ENCODE results near the gene TMEM87A.

Gene TMEM87A

DNA sequence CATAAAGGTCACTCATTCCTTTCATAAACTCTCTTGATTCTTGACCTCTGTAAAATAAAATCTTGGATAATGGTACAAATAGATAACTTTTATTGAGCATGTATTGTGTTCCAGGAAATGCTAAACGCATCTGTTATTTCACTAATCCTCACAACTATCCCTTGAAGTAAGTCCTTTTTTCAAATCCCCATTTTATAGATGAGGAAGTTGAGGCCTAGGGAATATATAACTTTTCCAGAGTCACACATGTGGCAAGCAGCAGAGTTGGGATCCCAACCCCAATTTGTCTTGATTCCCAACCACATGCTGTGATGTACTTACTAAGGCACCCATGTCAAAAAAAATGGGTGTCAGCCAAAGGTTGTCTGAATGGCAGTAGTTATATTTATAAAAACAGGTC is 71.4 kb downstream of the TMEM87A start:
- no peak for DNase-seq

DNA sequence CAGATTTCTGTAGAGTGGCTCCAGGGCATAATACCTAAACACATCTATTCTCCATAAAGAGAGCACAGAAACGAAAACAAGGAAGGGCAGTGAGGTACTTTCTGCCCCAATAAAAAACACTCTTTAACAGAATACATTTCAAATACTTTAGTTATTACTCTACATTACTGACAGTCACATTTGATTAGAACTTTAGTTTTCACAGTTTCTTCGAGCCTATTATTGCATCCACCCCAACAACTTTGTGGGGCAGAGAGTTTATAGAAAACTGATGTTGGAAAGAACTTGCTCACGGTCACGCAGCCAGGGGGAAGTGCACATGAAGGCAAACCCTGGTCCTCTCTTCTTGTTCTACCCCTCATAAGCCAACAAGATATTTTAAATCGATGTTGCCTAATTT is 74.1 kb downstream of the TMEM87A start:
- no peak for DNase-seq

DNA sequence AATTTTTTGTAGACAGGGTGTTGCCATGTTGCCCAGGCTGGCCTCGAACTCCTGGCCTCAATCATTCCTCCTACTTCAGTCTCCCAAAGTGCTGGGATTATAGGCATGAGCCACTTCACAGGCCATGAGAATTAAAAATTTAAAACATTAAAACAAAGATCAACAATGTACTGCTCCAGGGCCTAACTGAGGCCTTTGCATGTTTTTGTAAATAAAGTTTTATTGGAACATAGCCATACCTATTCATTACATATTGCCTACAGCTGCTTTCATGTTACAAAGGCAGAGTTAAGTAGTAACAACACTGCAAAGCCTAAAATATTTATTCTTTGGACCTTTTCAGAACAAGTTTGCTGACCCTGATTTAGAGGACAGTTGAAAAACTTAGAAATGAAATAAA is 74.7 kb downstream of the TMEM87A start:
- DNase-seq, result no peak

- DNase-seq, result no peak
Measured at GRCh38 chr15:42194513-42194912, 78.7 kb downstream of the TMEM87A start.

- DNase-seq, result no peak
Measured at GRCh38 chr15:42193383-42193782, 79.8 kb downstream of the TMEM87A start.

DNA sequence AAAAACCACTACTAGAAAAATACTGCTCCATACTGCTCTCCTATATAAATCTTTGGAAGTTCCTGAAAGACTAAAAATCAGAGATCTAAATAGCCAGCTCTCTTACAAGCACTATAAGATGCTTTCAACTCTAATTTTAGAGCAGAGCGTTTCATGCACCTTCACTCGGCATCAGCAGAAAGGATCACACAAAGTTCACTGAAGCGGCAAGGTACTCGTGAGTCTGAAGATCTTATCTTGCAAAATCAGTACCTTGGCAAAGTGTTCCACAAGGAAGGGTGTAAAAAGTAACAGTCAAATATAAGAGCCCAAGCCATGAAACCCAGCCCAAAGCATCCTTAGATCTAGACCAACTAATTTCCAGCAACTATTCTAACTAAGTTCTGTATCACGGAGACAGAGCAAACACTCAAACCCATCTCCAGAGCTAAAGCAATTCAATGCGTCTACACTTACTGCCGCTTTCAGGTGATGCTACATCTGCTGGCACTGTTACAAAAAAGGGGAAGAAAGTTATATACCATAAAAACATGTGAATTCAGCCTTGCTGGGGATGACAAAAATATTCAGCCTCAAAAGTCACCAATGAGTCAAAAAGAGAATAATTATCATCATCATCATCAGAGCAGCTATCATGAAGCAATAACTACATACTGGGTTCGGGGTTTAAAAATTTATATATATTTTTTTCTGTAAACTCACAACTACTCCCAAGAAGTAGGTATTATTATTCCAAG is 81.5 kb downstream of the TMEM87A start:
- no peak for DNase-seq

GRCh38 chr15:42190370-42190769 is 82.9 kb downstream of the TMEM87A start:
- no peak for DNase-seq

GRCh38 chr15:42185801-42186200 is 87.4 kb downstream of the TMEM87A start:
- DNase-seq, result no peak

DNA sequence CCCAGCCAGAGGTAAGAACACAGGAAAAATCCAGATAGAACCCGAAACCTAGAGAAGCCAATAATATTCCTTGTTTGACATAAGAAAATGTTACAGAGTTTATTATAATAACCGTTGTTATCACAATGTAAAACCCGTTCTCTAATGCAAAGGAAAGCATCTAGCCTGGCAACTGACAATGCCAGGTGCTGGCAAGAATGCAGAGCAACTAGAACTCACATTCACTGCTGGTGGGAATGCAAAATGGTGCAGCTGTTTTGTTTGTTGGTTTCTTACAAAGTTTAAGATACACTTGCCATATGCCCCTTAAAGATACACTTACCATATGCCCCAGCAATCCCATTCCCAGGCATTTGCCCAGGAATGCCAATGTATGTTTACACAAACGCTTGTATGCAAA is 88.5 kb downstream of the TMEM87A start:
- DNase-seq, result no peak

- DNase-seq, result no peak
Measured at GRCh38 chr15:42184296-42184695, 88.9 kb downstream of the TMEM87A start.

GRCh38 chr15:42182961-42183360 is 90.3 kb downstream of the TMEM87A start:
- no peak for DNase-seq

- no peak for DNase-seq
Measured at GRCh38 chr15:42182328-42182886, 90.8 kb downstream of the TMEM87A start.

GRCh38 chr15:42178056-42178455 is 95.2 kb downstream of the TMEM87A start:
- no peak for DNase-seq

DNA sequence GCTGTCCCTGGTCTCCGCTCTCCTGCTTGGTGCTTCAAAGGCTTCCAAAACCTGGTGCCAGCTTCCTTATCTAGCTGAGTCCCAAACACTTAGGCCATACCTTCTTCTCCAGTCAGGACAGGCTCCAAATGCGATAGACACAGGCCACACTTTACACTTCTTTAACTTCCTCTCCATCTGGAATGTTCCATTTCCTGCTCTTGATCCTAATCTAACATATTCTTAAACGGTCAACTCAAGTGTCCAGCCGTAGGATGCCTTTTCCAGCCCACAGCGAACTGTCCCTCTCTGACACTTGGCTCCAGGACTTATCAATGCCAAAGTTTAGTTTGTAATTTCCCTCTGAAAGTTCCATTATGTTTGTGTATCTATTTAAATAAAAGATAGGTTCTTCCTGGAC is 97.6 kb downstream of the TMEM87A start:
- DNase-seq, result no peak

GRCh38 chr15:42172475-42172874 is 100.8 kb downstream of the TMEM87A start:
- no peak for DNase-seq

- no peak for DNase-seq
Measured at GRCh38 chr15:42171795-42172194, 101.4 kb downstream of the TMEM87A start.

DNA sequence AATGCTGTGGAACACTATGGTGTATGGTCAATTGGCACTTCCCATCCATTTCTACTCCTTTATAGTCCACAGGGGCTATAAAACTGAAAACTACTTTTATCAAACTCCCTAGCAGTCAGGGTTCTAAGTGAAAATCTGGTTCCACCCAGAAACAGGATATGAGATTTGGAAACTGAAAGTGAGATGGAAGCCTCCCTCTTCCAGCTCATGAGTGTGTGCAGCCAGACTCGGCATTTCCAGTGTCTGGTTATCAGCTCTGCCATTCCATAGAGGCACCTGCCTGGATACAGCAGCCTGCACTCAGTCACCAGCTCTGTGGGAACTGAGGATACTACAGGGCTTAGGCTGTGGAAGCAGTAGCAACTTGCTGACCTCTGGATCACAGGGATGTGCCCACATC is 102.1 kb downstream of the TMEM87A start:
- DNase-seq, result no peak

DNA sequence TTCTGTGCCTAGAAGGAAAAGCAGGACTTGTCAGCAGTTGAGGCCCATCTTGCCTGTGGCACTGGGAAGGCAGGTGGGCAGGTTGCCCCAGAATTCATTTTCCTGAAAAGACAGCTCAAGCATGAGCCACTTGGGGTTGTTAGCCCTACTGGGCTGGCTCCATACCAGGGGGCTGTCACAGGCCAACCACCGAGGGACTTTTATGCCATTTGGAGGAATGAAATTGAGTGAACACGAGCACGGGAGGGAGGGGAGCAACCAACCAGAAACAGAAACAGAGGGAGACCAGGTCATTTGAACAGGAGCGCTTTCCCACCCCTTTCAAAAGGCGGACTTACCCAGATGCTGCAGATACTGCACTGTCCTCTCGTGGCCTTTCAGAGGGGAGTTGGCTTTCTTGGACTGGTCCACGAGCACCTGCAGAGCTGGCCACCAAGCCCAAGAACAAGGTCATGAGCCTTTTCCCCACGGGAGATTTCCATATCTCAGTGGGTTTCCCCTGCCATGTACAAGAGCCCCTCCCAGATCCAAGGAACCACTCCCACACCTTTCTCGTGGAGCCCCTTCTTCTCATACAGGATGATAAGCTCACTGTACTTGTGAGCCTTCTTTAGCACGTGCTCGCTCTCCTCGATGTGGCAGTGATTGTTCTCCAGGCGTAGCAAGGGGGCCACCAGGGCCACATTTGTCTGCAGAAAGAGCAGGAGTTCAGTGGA is 106.8 kb downstream of the TMEM87A start:
- DNase-seq, result no peak

DNA sequence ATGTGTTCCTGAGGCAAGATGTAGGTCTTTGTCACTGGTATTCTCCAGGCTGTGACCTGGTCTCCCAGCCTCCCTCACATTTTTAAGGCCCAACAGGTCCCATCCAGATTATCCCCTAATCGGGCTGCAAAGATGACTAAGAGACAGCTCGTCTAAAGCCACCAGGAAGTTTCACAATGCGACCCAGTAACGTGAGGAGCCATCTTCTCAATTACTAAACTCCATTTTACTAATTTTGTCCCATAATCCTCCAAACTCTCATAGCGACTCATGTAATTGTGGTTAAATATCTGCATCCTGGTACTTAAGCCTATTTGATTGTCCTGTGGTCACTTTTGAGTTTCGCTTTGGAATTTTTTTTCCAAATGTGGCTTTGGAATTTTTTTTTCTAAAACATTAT is 108.1 kb downstream of the TMEM87A start:
- no peak for DNase-seq

- no peak for DNase-seq
Measured at GRCh38 chr15:42163947-42164550, 109.2 kb downstream of the TMEM87A start.

- no peak for DNase-seq
Measured at GRCh38 chr15:42163291-42163690, 109.9 kb downstream of the TMEM87A start.

Measured in activated T-cell treated with anti-CD3 and anti-CD28 coated beads, Interleukin-2, amount 50 U/mL, for 48 hours (primary cell).